PFSK-1 (cell line): ENCODE data around the gene KLHL21.
A peak's percentile ranks its signal among the peaks of the same experiment; 100 is the strongest.

ENCODE experiments used
- FOXP2 ChIP-seq: optimal IDR thresholded peaks from 2 replicates; pipeline ENCODE3; 2011; ENCODE audit warnings: borderline replicate concordance, control low read depth, inconsistent platforms; ENCODE audit not compliant: insufficient read depth; ENCODE audit errors: extremely low read length, extremely low read depth
- POLR2AphosphoS5 ChIP-seq: IDR thresholded peaks from 2 replicates; pipeline ENCODE4 v1.6.1; 2012; ENCODE audit warnings: low read depth, mild to moderate bottlenecking, control low read depth, low read length, moderate library complexity
- SIN3A ChIP-seq: IDR thresholded peaks from 2 replicates; pipeline ENCODE4 v1.6.1; 2012; ENCODE audit warnings: mild to moderate bottlenecking, low read length, moderate library complexity, borderline replicate concordance; ENCODE audit not compliant: insufficient read depth
- TAF1 ChIP-seq: IDR thresholded peaks from 2 replicates; pipeline ENCODE4 v1.6.1; 2012; ENCODE audit warnings: low read length, control low read depth, borderline replicate concordance; ENCODE audit not compliant: insufficient read depth
- TF ChIP-seq, protein P1 (sequence below), 2 experiments: IDR thresholded peaks; 2 replicates each; pipeline versions ENCODE4 v1.6.1 to v1.8.0; 2011 to 2012; ENCODE audit warnings: low read depth in 2 of 2, low read length in 2 of 2, control low read depth in 1 of 2, inconsistent platforms in 1 of 2, mild to moderate bottlenecking in 1 of 2, moderate library complexity in 1 of 2; ENCODE audit not compliant: insufficient read depth in 1 of 2

Gene KLHL21

DNA sequence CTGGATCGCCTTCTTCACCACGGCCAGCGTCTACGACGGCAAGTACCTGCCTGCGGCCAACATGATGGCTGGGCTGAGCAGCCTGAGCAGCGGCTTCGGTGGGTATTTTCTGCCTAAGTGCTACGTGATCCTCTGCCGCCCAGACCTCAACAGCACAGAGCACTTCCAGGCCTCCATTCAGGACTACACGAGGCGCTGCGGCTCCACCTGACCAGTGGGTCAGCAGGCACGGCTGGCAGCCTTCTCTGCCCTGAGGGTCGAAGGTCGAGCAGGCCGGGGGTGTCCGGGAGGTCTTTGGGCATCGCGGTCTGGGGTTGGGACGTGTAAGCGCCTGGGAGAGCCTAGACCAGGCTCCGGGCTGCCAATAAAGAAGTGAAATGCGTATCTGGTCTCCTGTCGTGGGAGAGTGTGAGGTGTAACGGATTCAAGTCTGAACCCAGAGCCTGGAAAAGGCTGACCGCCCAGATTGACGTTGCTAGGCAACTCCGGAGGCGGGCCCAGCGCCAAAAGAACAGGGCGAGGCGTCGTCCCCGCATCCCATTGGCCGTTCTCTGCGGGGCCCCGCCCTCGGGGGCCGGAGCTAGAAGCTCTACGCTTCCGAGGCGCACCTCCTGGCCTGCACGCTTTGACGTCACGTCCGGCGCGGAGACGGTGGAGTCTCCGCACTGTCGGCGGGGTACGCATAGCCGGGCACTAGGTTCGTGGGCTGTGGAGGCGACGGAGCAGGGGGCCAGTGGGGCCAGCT is 23.1 kb downstream of the KLHL21 start, which contains the start of gene ZBTB48:
ZBTB48 (plus strand) TSS at position 621 of the 745 bp plus-strand sequence. CDS start 616 bp downstream, outside the sequence.
- TF ChIP-seq SIN3A (no peak), TAF1 (peak; percentile 61; the same call in 1 of the 2 replicates), FOXP2 (peak; percentile 90), POLR2AphosphoS5 (peak; percentile 97)

DNA sequence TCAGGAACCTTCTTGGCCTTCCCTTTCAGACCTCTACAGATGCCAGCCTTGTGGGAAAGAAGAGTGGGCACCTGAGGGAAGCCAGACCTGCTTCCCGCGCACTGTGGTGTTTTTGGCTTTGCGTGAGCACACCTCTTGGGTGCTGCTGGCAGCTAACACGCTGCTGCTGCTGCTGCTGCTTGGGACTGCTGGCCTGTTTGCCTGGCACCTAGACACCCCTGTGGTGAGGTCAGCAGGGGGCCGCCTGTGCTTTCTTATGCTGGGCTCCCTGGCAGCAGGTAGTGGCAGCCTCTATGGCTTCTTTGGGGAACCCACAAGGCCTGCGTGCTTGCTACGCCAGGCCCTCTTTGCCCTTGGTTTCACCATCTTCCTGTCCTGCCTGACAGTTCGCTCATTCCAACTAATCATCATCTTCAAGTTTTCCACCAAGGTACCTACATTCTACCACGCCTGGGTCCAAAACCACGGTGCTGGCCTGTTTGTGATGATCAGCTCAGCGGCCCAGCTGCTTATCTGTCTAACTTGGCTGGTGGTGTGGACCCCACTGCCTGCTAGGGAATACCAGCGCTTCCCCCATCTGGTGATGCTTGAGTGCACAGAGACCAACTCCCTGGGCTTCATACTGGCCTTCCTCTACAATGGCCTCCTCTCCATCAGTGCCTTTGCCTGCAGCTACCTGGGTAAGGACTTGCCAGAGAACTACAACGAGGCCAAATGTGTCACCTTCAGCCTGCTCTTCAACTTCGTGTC is 23.9 kb downstream of the KLHL21 start:
- TF ChIP-seq POLR2AphosphoS5 (no peak), SIN3A (no peak), FOXP2 (no peak), TAF1 (no peak)
- TF ChIP-seq, protein P1, sequence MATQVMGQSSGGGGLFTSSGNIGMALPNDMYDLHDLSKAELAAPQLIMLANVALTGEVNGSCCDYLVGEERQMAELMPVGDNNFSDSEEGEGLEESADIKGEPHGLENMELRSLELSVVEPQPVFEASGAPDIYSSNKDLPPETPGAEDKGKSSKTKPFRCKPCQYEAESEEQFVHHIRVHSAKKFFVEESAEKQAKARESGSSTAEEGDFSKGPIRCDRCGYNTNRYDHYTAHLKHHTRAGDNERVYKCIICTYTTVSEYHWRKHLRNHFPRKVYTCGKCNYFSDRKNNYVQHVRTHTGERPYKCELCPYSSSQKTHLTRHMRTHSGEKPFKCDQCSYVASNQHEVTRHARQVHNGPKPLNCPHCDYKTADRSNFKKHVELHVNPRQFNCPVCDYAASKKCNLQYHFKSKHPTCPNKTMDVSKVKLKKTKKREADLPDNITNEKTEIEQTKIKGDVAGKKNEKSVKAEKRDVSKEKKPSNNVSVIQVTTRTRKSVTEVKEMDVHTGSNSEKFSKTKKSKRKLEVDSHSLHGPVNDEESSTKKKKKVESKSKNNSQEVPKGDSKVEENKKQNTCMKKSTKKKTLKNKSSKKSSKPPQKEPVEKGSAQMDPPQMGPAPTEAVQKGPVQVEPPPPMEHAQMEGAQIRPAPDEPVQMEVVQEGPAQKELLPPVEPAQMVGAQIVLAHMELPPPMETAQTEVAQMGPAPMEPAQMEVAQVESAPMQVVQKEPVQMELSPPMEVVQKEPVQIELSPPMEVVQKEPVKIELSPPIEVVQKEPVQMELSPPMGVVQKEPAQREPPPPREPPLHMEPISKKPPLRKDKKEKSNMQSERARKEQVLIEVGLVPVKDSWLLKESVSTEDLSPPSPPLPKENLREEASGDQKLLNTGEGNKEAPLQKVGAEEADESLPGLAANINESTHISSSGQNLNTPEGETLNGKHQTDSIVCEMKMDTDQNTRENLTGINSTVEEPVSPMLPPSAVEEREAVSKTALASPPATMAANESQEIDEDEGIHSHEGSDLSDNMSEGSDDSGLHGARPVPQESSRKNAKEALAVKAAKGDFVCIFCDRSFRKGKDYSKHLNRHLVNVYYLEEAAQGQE (IDR thresholded peaks at IDR 0.05; ENCODE audit: insufficient read depth in 1 of 2, low read depth in 2 of 2, low read length in 2 of 2): no peak

DNA sequence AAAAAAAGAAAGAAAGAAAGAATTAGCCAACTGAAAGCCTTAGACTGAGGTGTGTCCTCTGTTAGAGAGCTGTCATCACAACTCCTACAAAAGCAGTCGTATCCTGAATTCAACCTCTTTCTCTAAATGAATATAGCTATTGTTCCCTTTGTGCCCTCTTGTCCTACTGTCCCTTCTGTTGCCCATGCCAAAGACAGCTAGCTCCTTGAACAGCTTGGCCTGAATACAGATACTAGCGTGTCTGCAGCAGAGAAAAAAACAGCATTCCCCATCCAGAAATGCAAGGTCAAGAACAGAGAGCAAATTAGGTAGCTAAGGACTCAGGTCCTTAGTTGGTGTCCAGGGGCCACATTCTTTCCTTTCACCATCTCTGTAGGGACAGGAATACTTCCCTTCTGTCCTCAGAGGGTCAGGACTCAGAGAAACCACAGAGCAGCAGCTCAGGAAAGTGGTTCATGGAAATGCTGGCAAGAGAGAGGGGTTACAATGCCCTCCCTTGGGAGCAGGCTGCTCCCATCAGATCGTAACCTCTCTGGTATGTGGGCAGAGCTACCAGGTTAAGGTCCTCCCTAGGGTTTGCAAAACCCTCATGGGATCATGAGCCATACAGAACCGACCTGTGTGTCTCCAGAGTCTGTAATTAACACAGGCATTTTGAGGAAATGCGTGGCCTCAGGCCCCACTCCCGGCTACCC is 24.7 kb downstream of the KLHL21 start:
- TF ChIP-seq, protein P1 (IDR thresholded peaks at IDR 0.05; ENCODE audit: insufficient read depth in 1 of 2, low read depth in 2 of 2, low read length in 2 of 2): no peak
- TF ChIP-seq POLR2AphosphoS5: no peak
- no peak for TF ChIP-seq SIN3A
- TF ChIP-seq FOXP2: no peak
- TF ChIP-seq TAF1: no peak

DNA sequence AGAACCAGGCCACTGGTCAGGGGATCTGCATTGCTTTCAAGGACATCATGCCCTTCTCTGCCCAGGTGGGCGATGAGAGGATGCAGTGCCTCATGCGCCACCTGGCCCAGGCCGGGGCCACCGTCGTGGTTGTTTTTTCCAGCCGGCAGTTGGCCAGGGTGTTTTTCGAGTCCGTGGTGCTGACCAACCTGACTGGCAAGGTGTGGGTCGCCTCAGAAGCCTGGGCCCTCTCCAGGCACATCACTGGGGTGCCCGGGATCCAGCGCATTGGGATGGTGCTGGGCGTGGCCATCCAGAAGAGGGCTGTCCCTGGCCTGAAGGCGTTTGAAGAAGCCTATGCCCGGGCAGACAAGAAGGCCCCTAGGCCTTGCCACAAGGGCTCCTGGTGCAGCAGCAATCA is 27.9 kb downstream of the KLHL21 start:
- TF ChIP-seq SIN3A: no peak
- TF ChIP-seq FOXP2: no peak
- no peak for TF ChIP-seq TAF1
- TF ChIP-seq POLR2AphosphoS5: no peak
- TF ChIP-seq, protein P1 (IDR thresholded peaks at IDR 0.05; ENCODE audit: insufficient read depth in 1 of 2, low read depth in 2 of 2, low read length in 2 of 2): no peak

DNA sequence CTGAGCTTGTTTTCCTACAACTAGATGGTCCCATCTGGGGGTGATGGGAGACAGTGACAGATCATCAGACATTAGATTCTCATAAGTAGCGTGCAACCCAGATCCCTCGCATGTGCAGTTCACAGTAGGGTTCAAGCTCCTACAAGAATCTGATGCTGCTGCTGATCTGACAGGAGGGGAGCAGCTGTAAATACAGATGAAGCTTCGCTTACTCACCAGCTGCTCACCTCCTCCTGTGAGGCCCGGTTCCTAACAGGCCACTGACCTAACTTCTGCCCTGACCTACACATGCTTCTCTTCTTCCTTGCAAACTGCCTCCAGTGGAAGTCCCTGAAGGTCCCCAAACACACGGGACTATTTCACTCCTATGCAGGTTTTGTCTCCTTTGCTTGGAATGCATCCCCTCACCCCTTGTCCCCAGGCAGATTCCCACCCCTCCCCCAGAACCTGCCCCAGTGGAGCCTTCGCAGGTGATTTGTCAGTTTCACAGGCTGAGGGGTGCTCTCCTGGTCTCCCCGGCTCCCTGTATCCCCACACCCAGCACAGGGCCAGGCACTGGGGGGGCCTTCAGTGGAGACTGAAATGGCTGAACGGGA is 28.5 kb downstream of the KLHL21 start:
- TF ChIP-seq TAF1 (no peak), POLR2AphosphoS5 (no peak), SIN3A (no peak), FOXP2 (no peak)
- TF ChIP-seq, protein P1 (IDR thresholded peaks at IDR 0.05; ENCODE audit: insufficient read depth in 1 of 2, low read depth in 2 of 2, low read length in 2 of 2): no peak
